Activated CD4-positive, alpha-beta T cell treated with anti-CD3 and anti-CD28 coated beads, Interleukin-2, amount 50 U/mL, for 16 hours (primary cell): ENCODE measurements around the gene CGREF1.
A peak's percentile ranks its signal among the peaks of the same experiment; 100 is the strongest.
"Not testable (repeated sequence)": the region's sequence is repeated elsewhere in the genome, so short reads cannot be mapped to it uniquely, and the experiment has no call there.

ENCODE experiments used
- DNase-seq: peaks from one replicate; pipeline ENCODE4 v3.0.0-alpha.2; 2020

CGREF1 gene

DNA sequence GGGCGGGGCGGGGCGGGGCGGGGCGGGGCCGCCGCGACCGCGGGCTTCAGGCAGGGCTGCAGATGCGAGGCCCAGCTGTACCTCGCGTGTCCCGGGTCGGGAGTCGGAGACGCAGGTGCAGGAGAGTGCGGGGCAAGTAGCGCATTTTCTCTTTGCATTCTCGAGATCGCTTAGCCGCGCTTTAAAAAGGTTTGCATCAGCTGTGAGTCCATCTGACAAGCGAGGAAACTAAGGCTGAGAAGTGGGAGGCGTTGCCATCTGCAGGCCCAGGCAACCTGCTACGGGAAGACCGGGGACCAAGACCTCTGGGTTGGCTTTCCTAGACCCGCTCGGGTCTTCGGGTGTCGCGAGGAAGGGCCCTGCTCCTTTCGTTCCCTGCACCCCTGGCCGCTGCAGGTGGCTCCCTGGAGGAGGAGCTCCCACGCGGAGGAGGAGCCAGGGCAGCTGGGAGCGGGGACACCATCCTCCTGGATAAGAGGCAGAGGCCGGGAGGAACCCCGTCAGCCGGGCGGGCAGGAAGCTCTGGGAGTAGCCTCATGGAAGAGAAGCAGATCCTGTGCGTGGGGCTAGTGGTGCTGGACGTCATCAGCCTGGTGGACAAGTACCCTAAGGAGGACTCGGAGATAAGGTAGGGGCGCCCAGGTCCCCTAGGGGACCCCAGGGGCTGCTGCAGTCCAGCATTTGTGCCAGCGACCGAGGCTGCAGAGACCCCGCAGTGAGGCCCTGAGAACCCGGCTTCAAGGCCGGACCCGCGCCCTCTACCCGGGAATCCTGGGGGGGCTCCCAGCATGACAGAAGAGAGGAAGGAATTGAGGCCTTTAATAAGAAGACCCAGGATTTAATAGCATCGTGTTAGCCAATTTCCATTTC, 32.0 kb downstream of the CGREF1 start, which contains the start of gene KHK:
Gene KHK, plus strand, starts transcription at position 49 of the 870 bp plus-strand sequence. Its CDS starts 488 bp downstream, at position 537.
- DNase-seq, result no peak

DNA sequence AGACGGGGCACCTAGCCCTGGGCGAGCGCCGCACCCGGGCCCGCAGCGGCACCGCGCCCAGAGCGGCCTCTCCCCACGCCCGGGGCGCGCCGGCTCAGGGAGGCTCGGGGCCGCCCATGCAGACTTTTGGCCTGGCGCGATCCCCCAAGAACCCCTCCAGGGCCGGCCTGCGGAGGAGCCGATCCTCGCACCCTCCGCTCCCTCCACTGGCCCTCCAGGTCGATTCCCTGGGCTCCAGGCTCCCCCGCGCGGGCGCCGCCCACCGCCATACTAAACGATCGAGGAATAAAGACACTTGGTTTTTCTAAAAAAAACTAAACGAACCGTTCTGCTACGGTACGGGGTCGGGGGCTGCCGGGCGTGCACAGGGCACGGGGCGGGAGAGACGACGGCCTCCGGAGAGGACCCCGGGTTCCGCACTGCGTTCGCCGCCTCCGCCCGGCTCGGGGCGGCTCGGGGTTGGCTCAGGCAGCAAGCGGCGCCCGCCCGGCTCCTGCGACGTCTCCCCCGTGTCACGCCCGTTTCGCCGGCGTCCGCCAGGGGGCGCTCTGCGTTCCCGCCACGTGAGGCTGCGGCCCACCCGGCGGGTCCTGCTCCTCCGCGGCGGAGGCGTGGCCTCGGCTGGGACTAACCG, 32.7 kb downstream of the CGREF1 start:
- DNase-seq, result peak; percentile 98

DNA sequence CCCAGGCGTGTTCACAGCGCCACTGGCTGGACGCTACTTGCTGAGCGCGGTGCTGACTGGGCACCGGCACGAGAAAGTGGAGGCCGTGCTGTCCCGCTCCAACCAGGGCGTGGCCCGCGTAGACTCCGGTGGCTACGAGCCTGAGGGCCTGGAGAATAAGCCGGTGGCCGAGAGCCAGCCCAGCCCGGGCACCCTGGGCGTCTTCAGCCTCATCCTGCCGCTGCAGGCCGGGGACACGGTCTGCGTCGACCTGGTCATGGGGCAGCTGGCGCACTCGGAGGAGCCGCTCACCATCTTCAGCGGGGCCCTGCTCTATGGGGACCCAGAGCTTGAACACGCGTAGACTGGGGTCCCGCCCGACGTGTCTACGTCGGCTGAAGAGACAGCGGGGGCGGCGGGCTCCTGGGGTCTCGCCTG, 33.2 kb downstream of the CGREF1 start:
- DNase-seq, result peak; percentile 44

DNA sequence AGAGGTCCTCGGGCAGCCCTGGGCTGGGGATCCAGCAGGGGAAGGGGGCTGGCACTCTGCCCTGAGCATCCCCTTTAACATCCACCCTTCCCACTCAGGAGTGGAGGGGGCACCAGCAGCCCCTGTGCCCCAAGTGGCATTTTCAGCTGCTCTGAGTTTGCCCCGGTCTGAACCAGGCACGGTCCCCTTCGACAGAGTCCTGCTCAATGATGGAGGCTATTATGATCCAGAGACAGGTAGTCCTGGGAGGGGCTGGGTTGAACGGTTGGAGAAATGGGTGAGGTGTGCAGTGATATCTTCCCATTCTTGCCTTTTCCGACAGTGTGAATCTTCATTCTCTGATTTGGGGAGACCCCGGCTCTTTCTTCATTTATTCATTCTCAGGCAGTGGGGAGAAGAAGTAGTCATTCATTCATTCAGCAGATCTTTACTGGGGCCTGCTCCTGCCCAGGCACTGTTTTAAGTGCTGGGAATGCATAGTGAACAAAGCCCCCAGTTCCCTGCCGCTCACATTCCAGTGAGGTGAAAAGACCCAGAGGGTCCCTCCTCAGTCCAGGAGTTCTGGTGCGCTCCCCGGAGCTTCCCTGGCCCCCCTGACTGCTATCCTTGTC, 33.8 kb downstream of the CGREF1 start:
- DNase-seq, result no peak

DNA sequence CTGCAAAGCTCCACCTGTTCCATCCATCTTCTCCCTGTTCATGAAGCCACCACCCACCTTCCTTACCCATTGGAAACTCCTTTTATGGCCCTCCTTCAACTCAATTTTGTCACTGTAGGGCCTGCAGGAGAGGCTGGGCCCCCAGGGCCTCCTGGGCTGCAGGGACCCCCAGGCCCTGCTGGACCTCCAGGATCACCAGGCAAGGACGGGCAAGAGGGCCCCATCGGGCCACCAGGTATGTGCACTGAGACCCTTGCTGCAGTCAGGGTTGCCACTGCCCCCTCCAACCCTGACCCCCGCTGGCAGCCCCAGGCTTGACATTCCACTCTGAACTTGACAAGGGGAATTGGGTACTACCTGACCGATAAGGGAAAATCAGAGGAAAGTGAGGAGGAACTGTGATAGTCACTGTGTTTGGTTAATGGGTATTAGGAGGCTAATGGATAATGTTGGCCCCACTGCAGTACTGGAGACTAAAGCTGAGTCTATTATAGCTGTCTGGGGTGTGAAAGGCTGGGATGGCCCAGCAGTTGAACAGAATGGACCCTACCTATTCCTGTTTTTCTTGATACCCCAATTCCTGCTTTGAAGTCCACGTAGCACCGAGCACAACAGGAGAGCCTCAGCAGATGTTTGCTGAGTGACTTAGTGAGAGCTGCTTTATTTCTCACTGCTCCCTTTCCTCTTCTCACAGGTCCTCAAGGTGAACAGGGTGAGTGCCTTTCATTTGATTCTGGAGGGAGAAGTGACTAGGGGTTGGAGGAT, 34.4 kb downstream of the CGREF1 start:
- no peak for DNase-seq

DNA sequence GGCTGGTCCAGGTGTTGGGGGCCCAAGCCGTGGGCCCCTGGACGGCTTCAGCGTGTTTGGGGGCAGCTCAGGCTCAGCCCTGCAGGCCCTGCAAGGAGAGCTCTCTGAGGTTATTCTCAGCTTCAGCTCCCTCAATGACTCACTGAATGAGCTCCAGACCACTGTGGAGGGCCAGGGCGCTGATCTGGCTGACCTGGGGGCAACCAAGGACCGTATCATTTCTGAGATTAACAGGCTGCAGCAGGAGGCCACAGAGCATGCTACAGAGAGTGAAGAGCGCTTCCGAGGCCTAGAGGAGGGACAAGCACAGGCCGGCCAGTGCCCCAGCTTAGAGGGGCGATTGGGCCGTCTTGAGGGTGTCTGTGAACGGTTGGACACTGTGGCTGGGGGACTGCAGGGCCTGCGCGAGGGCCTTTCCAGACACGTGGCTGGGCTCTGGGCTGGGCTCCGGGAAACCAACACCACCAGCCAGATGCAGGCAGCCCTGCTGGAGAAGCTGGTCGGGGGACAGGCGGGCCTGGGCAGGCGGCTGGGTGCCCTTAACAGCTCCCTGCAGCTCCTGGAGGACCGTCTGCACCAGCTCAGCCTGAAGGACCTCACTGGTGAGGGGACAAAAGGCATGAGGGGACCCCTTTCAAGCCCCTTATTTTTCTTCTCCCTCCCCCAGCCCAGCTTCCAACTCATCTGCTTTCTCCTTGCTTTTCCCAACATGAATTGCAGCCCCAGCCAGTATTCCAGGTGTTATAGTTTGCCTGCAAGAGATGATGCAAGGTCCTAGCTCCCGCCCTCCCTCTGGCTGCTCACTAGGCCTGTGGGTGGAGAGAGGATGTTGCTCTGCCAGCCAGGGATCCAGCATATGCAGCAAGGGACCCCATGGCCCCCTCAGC, 35.3 kb downstream of the CGREF1 start:
- no peak for DNase-seq

DNA sequence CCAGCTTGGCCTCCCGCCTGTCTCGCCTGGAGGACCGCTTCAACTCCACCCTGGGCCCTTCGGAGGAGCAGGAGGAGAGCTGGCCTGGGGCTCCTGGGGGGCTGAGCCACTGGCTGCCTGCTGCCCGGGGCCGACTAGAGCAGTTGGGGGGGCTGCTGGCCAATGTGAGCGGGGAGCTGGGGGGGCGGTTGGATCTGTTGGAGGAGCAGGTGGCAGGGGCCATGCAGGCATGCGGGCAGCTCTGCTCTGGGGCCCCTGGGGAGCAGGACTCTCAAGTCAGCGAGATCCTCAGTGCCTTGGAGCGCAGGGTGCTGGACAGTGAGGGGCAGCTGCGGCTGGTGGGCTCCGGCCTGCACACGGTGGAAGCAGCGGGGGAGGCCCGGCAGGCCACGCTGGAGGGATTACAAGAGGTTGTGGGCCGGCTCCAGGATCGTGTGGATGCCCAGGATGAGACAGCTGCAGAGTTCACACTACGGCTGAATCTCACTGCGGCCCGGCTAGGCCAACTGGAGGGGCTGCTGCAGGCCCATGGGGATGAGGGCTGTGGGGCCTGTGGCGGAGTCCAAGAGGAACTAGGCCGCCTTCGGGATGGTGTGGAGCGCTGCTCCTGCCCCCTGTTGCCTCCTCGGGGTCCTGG, 36.0 kb downstream of the CGREF1 start:
- no peak for DNase-seq

DNA sequence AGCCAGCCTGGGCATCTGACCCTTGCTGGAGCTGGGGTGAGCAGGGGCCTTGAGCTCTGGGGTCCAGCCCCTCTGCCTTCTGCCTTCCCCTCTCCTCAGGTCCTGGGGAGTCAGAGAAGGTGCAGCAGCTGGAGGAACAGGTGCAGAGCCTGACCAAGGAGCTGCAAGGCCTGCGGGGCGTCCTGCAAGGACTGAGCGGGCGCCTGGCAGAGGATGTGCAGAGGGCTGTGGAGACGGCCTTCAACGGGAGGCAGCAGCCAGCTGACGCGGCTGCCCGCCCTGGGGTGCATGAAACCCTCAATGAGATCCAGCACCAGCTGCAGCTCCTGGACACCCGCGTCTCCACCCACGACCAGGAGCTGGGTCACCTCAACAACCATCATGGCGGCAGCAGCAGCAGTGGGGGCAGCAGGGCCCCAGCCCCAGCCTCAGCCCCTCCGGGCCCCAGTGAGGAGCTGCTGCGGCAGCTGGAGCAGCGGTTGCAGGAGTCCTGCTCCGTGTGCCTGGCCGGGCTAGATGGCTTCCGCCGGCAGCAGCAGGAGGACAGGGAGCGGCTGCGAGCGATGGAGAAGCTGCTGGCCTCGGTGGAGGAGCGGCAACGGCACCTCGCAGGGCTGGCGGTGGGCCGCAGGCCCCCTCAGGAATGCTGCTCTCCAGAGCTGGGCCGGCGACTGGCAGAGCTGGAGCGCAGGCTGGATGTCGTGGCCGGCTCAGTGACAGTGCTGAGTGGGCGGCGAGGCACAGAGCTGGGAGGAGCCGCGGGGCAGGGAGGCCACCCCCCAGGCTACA, 36.8 kb downstream of the CGREF1 start:
- no peak for DNase-seq

DNA sequence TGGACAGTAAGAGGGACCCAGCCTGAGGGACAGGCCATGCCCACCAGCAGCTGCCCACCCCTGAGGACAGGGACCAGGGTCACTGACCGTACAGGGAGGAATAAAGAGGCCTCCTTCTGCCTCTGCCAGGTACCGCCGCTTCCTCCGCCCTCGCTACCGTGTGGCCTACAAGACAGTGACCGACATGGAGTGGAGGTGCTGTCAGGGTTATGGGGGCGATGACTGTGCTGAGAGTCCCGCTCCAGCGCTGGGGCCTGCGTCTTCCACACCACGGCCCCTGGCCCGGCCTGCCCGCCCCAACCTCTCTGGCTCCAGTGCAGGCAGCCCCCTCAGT, 38.4 kb downstream of the CGREF1 start:
- DNase-seq, result no peak

DNA sequence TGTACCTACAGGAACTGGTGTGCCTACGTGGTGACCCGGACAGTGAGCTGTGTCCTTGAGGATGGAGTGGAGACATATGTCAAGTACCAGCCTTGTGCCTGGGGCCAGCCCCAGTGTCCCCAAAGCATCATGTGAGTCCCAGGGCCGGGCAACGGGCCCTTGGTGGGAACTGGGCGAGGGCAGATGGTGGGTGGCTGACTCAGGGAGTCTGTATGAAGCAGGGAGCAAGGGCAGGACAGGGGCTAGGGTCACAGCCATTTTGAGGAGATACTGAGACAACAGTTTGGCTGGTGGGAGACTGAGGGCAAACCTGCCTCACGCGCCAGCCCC, 38.8 kb downstream of the CGREF1 start:
- no peak for DNase-seq

DNA sequence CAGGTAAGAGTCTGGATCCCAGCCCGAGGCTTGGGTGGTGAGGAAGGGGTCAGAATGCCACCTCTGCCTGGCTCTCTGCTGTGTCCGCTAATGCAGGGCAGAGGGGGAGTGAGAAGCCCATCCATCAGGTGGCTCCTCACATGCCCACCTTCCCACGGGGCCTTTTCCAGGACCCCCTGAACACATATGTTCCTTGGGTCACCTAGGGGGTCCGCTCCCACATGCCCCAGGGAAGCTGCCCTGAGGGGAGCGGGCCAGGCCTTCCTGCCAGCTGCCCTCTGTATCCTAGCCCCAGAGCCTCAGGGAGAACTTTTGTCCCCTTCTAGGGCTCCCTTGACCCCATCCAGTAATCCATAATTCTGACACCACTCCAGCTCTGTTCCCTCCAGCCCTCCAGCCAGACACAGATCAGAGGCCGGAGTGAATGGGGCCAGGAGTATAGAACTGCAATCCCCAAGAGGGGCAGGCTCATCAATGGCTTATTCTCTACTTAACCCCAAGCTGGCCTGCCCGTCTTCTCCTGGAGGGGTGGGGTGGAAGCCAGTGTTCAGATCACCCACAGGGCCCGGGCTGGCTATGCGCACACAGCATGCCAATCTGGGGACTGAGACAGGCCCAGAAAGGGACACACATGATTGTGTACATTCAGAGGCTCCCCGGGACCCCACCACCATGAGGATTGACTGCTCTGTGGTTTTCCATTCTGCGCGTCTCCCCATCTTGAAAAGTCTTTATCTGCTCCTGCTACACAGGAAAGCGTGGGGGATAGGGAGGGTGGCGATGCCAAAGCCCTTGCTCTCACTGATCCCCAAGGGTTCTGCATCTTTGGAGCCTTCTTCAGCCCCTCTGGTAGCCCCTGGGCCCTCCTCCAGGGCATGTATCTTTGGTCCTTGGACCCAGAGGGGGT, 39.4 kb downstream of the CGREF1 start:
- DNase-seq, result no peak

DNA sequence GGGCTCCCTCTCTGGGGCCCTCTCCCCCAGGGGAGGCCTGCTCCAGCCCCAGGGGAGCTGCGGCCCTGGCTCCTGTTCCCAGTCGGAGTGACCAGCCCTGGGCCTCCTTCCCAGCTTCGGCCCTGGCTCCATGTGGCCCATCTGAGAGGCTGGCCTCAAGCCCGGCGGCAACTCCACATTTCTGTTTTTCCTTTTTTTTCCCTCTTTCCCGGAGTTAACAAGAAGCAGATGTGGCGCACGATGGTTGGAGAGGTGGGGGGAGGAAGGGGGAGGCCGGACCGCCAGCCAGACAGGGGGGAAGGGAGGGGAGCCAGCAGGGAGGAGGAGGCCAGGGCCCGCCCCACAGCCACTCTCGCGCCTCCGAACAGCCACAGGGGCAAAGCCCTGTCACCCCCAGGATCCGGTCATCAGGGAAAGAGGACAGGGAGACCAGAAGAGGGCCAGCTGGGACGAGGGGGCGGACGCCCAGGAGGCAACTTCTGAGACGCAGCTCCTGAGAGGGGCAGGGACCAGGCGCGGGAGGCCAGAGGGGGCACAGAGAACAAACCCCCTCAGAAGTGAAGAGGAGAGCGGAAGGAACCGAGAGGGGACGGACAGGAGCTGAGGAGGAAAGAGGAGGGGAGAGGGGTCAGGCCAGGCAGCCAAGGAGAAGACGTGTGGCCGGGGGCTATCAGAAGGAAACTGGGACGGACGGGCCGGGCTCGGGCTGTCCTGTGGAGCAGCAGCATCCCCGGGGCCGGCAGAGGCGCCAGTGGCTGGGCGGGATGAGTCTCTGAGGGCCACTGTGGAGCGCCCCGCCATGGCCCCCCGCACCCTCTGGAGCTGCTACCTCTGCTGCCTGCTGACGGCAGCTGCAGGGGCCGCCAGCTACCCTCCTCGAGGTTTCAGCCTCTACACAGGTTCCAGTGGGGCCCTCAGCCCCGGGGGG, 40.4 kb downstream of the CGREF1 start, which contains the start of gene EMILIN1:
Gene EMILIN1, plus strand, starts transcription at position 349 of the 928 bp plus-strand sequence. Its CDS starts 451 bp downstream, at position 800.
- no peak for DNase-seq

DNA sequence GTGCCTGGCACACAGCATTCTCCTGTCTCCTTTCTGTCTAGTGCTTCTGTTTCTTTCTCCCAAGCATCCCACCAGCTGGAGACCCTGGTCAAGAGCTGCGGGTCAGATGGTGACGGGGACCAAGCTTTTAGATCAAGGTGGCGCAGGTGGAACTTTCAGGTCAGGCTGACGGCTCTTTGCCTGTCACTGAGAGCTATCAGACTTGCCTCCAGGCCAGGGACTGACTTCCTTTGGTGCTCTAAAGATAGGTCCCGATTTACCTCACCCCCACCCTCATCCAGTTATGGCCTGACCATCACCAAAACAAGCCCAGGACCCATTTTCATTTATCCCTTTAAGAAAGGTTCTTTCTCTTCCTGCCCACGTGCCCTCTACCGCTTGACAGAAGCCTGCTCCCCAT, 41.7 kb downstream of the CGREF1 start:
- DNase-seq, result no peak

DNA sequence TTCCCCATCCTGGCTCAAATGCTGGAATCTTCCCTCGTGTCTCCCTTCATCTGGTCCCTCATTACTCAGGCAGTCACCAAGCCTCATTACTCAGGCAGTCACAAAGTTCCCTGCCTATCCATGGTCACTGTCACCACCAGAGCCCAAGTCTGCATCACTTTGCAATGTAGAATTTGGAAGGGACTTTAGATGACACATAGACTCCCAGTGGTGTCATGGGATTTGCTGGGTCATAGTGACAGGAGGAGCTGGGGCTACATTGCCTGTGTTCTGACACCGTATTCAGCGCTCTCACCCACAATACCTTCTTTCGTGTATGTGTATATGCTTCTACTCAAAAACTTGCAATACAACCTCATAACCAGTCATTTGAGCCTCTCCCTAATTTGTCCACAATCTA, 42.6 kb downstream of the CGREF1 start:
- DNase-seq, result no peak

DNA sequence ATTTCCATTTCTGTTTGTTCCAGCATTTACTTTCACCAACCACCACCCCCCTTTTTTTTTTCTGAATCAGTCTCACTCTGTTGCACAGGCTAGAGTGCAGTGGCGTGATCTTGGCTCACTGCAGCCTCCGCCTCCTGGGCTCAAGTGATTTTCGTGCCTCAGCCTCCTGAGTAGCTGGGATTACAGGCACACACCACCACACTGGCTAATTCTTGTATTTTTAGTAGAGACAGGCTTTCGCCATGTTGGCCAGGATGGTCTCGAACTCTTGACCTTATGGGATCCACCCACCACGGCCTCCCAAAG, 43.4 kb downstream of the CGREF1 start:
- not testable (repeated sequence) for DNase-seq

DNA sequence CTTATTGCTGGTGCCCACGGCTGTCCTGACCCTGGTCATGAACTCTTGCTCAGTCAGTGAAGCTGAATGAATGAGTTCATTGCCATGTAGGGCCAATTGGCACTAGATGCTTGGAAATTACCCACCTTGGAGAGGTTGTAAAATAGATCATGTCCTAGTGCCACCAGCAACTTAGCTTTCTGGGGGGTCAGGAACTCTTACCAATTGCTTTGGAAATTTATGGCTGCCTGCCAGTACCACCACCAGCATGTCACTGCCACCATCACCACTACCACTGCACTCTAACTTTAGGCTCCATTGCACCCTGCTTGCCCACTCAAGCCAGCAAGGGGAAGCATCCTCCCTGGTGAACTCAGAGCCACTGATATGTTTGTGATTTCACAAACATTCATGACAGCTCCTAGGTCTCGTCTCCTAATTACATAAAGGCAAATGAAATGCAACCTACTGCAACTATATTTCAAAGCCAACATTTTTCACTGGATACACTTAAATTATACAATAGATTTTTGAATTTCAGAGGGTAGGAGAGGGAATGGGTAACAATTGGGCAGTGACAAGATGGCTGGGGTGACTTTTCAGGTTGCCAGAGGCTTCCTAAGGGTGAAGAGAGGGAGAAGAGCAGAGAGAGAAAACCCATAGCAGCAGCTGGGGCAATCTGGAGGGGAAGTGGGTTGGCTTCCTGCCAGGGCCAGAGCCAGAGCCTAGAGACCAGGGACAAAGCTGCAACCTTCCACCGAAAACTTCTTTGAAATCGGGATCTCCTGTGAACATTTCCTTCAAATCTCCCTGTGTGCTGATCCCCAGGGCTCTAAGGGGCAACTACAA, 44.0 kb downstream of the CGREF1 start:
- DNase-seq, result peak; percentile 33

DNA sequence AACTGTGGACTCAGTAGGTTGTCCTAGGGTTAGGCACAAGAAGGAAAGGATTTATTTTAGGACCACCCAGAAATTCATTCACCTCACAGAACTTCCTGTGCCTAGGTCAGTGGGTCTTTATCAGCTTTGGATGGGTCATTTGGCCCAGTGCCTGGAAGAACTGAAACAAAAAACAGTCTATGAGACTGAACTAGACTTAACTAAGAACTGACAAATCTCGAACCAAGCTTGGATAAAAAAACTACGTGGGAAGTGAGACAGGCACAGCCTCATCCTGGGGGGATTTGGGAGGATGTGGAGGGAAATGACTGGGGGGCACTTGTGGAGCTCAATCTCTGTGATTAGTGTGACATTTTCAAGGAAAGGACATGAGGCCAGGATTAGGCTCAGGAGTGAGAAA, 45.1 kb downstream of the CGREF1 start:
- DNase-seq, result no peak

DNA sequence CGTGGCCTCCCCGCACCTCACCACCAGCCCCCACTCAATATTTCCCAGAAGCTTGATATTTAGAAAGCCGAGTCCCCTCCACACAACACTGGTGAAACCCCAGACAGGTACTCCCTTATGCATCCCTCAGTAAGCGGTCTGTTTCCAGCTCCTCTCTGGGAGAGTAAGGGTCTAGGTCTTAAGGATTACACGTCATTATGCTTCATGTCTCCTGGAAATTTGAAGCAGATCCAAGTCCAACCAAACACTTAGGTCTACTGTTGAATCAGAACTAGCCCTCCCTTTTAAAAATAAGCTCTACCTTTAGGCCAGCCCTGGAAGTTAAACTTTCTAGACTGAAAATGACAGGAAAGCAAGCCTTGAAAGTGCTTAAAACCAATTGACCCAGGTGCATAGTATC, 46.0 kb downstream of the CGREF1 start:
- no peak for DNase-seq
